Measurements from ENCODE around the gene ELK4. TPM values are rescaled to one million over a fixed set of nuclear protein-coding genes. Genes with fewer than 3 reads are reported as not detected.

The ELK4 gene
- total RNA-seq = 20.2 TPM
- 14.3 TPM for polyA plus RNA-seq
- long read RNA-seq, donor 1 = 0 reads
- long read RNA-seq, donor 2, full-length matches to known transcripts = 16 of 121 reads
- long read RNA-seq, donor 2, partial matches to known transcripts = 105 of 121 reads
- long read RNA-seq, donor 2, other reads (novel, unspliced or antisense) = 0 of 121 reads
- long read RNA-seq, donor 3, full-length matches to known transcripts = 9 of 23 reads
- long read RNA-seq, donor 3, partial matches to known transcripts = 14 of 23 reads
- long read RNA-seq, donor 3, other reads (novel, unspliced or antisense) = 0 of 23 reads
- long read RNA-seq, donor 4, full-length matches to known transcripts = 8 of 13 reads
- long read RNA-seq, donor 4, partial matches to known transcripts = 5 of 13 reads
- long read RNA-seq, donor 4, other reads (novel, unspliced or antisense) = 0 of 13 reads
- long read RNA-seq, donor 5, full-length matches to known transcripts = 16 of 32 reads
- long read RNA-seq, donor 5, partial matches to known transcripts = 16 of 32 reads
- long read RNA-seq, donor 5, other reads (novel, unspliced or antisense) = 0 of 32 reads
- long read RNA-seq, donor 6, full-length matches to known transcripts = 14 of 28 reads
- long read RNA-seq, donor 6, partial matches to known transcripts = 14 of 28 reads
- long read RNA-seq, donor 6, other reads (novel, unspliced or antisense) = 0 of 28 reads
- long read RNA-seq, donor 7, full-length matches to known transcripts = 7 of 36 reads
- long read RNA-seq, donor 7, partial matches to known transcripts = 29 of 36 reads
- long read RNA-seq, donor 7, other reads (novel, unspliced or antisense) = 0 of 36 reads
- long read RNA-seq, donor 8, partial matches to known transcripts = 0 of 3 reads
- long read RNA-seq, donor 8, other reads (novel, unspliced or antisense) = 0 of 3 reads
- long read RNA-seq, donor 9, full-length matches to known transcripts = 5 of 26 reads
- long read RNA-seq, donor 9, partial matches to known transcripts = 21 of 26 reads
- long read RNA-seq, donor 9, other reads (novel, unspliced or antisense) = 0 of 26 reads
- long read RNA-seq, donor 10, full-length matches to known transcripts = 5 of 5 reads
- long read RNA-seq, donor 10, partial matches to known transcripts = 0 of 5 reads
- long read RNA-seq, donor 10, other reads (novel, unspliced or antisense) = 0 of 5 reads

GRCh38 chr1:205631768-205632668 is at the start of gene ELK4:
TSS of gene ELK4 (minus strand) at chr1:205632011. CDS start at chr1:205623882, 8,129 bp downstream.
- Histone ChIP-seq H3K27ac (ENCODE audit: low read depth in 1 of 2, low read length in 1 of 2) (peak within 1 kb of the TSS; percentile 98 to 100), H3K27me3 (ENCODE audit: control insufficient read depth in 2 of 2, insufficient read depth in 1 of 2, low read length in 1 of 2) (no peaks in the 10 kb centered on the region), H3K36me3 (ENCODE audit: control insufficient read depth in 2 of 2, insufficient read depth in 2 of 2, low read length in 1 of 2) (peaks cover 0 to 2% of the 10 kb centered on the region in 2 donors), H3K4me1 (ENCODE audit: control insufficient read depth in 2 of 2, insufficient read depth in 2 of 2, low read length in 2 of 2) (peaks cover 9 to 11% of the 10 kb centered on the region in 2 donors), H3K9me3 (ENCODE audit: control insufficient read depth in 2 of 2, insufficient read depth in 1 of 2, low read length in 1 of 2) (no peaks in the 10 kb centered on the region), H3K4me3 (ENCODE audit: low read length in 2 of 2) (peak within 1 kb of the TSS; percentile 70 to 99)
- 1% methylated on average over 83 of the region's 83 CpGs for WGBS
- DNase-seq (ENCODE audit: low read depth in 6 of 9, low spot score in 9 of 9) = peak; percentile 93 to 99 (median 98)

GRCh38 chr1:205681364-205681763 is 49.6 kb upstream of the ELK4 start:
- no peak for DNase-seq (ENCODE audit: low read depth in 6 of 9, low spot score in 9 of 9)
- WGBS = 88% methylated on average over 3 of the region's 3 CpGs
- Histone ChIP-seq H3K4me3 (ENCODE audit: low read length in 2 of 2) (no peak overlapping the region), H3K27me3 (ENCODE audit: control insufficient read depth in 2 of 2, insufficient read depth in 1 of 2, low read length in 1 of 2) (peaks cover 7 to 33% of the 10 kb centered on the region in 2 donors), H3K4me1 (ENCODE audit: control insufficient read depth in 2 of 2, insufficient read depth in 2 of 2, low read length in 2 of 2) (peaks cover 9 to 16% of the 10 kb centered on the region in 2 donors), H3K27ac (ENCODE audit: low read depth in 1 of 2, low read length in 1 of 2) (no peak overlapping the region), H3K36me3 (ENCODE audit: control insufficient read depth in 2 of 2, insufficient read depth in 2 of 2, low read length in 1 of 2) (no peaks in the 10 kb centered on the region), H3K9me3 (ENCODE audit: control insufficient read depth in 2 of 2, insufficient read depth in 1 of 2, low read length in 1 of 2) (no peaks in the 10 kb centered on the region)

GRCh38 chr1:205680073-205680851 is 48.5 kb upstream of the ELK4 start, which contains the start of gene SLC45A3:
TSS of gene SLC45A3 (minus strand) at chr1:205680509. CDS start at chr1:205664656, 15,853 bp downstream.
- peak in 5 of 9 donors; percentile 23 to 61 (median 32) for DNase-seq (ENCODE audit: low read depth in 6 of 9, low spot score in 9 of 9)
- Histone ChIP-seq H3K4me3 (ENCODE audit: low read length in 2 of 2) (peak within 1 kb of the TSS in 1 of 2 donors; percentile 56), H3K36me3 (ENCODE audit: control insufficient read depth in 2 of 2, insufficient read depth in 2 of 2, low read length in 1 of 2) (no peaks in the 10 kb centered on the region), H3K27me3 (ENCODE audit: control insufficient read depth in 2 of 2, insufficient read depth in 1 of 2, low read length in 1 of 2) (peaks cover 7 to 33% of the 10 kb centered on the region in 2 donors), H3K27ac (ENCODE audit: low read depth in 1 of 2, low read length in 1 of 2) (no peak within 1 kb of the TSS), H3K9me3 (ENCODE audit: control insufficient read depth in 2 of 2, insufficient read depth in 1 of 2, low read length in 1 of 2) (no peaks in the 10 kb centered on the region), H3K4me1 (ENCODE audit: control insufficient read depth in 2 of 2, insufficient read depth in 2 of 2, low read length in 2 of 2) (peaks cover 9 to 16% of the 10 kb centered on the region in 2 donors)
- under 1% methylated on average over 86 of the region's 86 CpGs for WGBS

GRCh38 chr1:205678286-205679111 is 46.7 kb upstream of the ELK4 start:
- no peak overlapping the region for H3K27ac ChIP-seq (ENCODE audit: low read depth in 1 of 2, low read length in 1 of 2)
- H3K4me3 ChIP-seq (ENCODE audit: low read length in 2 of 2) = no peak overlapping the region
- 73% methylated on average over 10 of the region's 10 CpGs for WGBS
- DNase-seq (ENCODE audit: low read depth in 6 of 9, low spot score in 9 of 9) = no peak
- no peaks in the 10 kb centered on the region for H3K9me3 ChIP-seq (ENCODE audit: control insufficient read depth in 2 of 2, insufficient read depth in 1 of 2, low read length in 1 of 2)
- no peaks in the 10 kb centered on the region for H3K36me3 ChIP-seq (ENCODE audit: control insufficient read depth in 2 of 2, insufficient read depth in 2 of 2, low read length in 1 of 2)
- peaks cover 9 to 16% of the 10 kb centered on the region in 2 donors for H3K4me1 ChIP-seq (ENCODE audit: control insufficient read depth in 2 of 2, insufficient read depth in 2 of 2, low read length in 2 of 2)
- peaks cover 7 to 33% of the 10 kb centered on the region in 2 donors for H3K27me3 ChIP-seq (ENCODE audit: control insufficient read depth in 2 of 2, insufficient read depth in 1 of 2, low read length in 1 of 2)

GRCh38 chr1:205677167-205677566 is 45.4 kb upstream of the ELK4 start:
- WGBS = 48% methylated on average over 5 of the region's 5 CpGs
- Histone ChIP-seq H3K36me3 (ENCODE audit: control insufficient read depth in 2 of 2, insufficient read depth in 2 of 2, low read length in 1 of 2) (no peaks in the 10 kb centered on the region), H3K4me3 (ENCODE audit: low read length in 2 of 2) (no peak overlapping the region), H3K9me3 (ENCODE audit: control insufficient read depth in 2 of 2, insufficient read depth in 1 of 2, low read length in 1 of 2) (no peaks in the 10 kb centered on the region), H3K27me3 (ENCODE audit: control insufficient read depth in 2 of 2, insufficient read depth in 1 of 2, low read length in 1 of 2) (peaks cover 7 to 33% of the 10 kb centered on the region in 2 donors), H3K27ac (ENCODE audit: low read depth in 1 of 2, low read length in 1 of 2) (no peak overlapping the region), H3K4me1 (ENCODE audit: control insufficient read depth in 2 of 2, insufficient read depth in 2 of 2, low read length in 2 of 2) (peaks cover 9 to 16% of the 10 kb centered on the region in 2 donors)
- DNase-seq (ENCODE audit: low read depth in 6 of 9, low spot score in 9 of 9) = no peak

GRCh38 chr1:205676597-205676996 is 44.8 kb upstream of the ELK4 start:
- no peaks in the 10 kb centered on the region for H3K36me3 ChIP-seq (ENCODE audit: control insufficient read depth in 2 of 2, insufficient read depth in 2 of 2, low read length in 1 of 2)
- no peak overlapping the region for H3K4me3 ChIP-seq (ENCODE audit: low read length in 2 of 2)
- 95% methylated on average over 3 of the region's 3 CpGs for WGBS
- peaks cover 7 to 30% of the 10 kb centered on the region in 2 donors for H3K27me3 ChIP-seq (ENCODE audit: control insufficient read depth in 2 of 2, insufficient read depth in 1 of 2, low read length in 1 of 2)
- H3K27ac ChIP-seq (ENCODE audit: low read depth in 1 of 2, low read length in 1 of 2) = no peak overlapping the region
- H3K4me1 ChIP-seq (ENCODE audit: control insufficient read depth in 2 of 2, insufficient read depth in 2 of 2, low read length in 2 of 2) = peaks cover 9 to 16% of the 10 kb centered on the region in 2 donors
- no peaks in the 10 kb centered on the region for H3K9me3 ChIP-seq (ENCODE audit: control insufficient read depth in 2 of 2, insufficient read depth in 1 of 2, low read length in 1 of 2)
- no peak for DNase-seq (ENCODE audit: low read depth in 6 of 9, low spot score in 9 of 9)

GRCh38 chr1:205676002-205676401 is 44.2 kb upstream of the ELK4 start:
- no peak overlapping the region for H3K4me3 ChIP-seq (ENCODE audit: low read length in 2 of 2)
- 95% methylated on average over 5 of the region's 5 CpGs for WGBS
- H3K4me1 ChIP-seq (ENCODE audit: control insufficient read depth in 2 of 2, insufficient read depth in 2 of 2, low read length in 2 of 2) = peaks cover 9 to 14% of the 10 kb centered on the region in 2 donors
- H3K36me3 ChIP-seq (ENCODE audit: control insufficient read depth in 2 of 2, insufficient read depth in 2 of 2, low read length in 1 of 2) = no peaks in the 10 kb centered on the region
- H3K27me3 ChIP-seq (ENCODE audit: control insufficient read depth in 2 of 2, insufficient read depth in 1 of 2, low read length in 1 of 2) = peaks cover 4 to 24% of the 10 kb centered on the region in 2 donors
- H3K9me3 ChIP-seq (ENCODE audit: control insufficient read depth in 2 of 2, insufficient read depth in 1 of 2, low read length in 1 of 2) = no peaks in the 10 kb centered on the region
- no peak for DNase-seq (ENCODE audit: low read depth in 6 of 9, low spot score in 9 of 9)
- no peak overlapping the region for H3K27ac ChIP-seq (ENCODE audit: low read depth in 1 of 2, low read length in 1 of 2)

All from thymus (tissue), 14 donors.